GM21526 (cell line): ENCODE results near the gene MIR17HG.
"Not testable (repeated sequence)": the region's sequence is repeated elsewhere in the genome, so short reads cannot be mapped to it uniquely, and the experiment has no call there.

ENCODE experiments used
- ATAC-seq: cut with Tn5 transposase; IDR thresholded peaks from one replicate; pipeline ENCODE4 v1.9.1; 2021; ENCODE audit warnings: moderate library complexity; ENCODE audit not compliant: unreplicated experiment, low FRiP score

MIR17HG gene

GRCh38 chr13:91347202-91347995, at the start of gene MIR17HG:
TSS of gene MIR17HG (plus strand) at chr13:91347687.
- ATAC-seq: peak; percentile 58

- no peak for ATAC-seq
These were observed 49.4 kb upstream of the MIR17HG start for GRCh38 chr13:91298060-91298459.

GRCh38 chr13:91302111-91302510, 45.4 kb upstream of the MIR17HG start:
- peak; percentile 92 for ATAC-seq

GRCh38 chr13:91303031-91303430, 44.5 kb upstream of the MIR17HG start:
- ATAC-seq: no peak

- no peak for ATAC-seq
These were observed 42.7 kb upstream of the MIR17HG start for GRCh38 chr13:91304741-91305140.

- ATAC-seq: no peak
These were observed 41.8 kb upstream of the MIR17HG start for GRCh38 chr13:91305652-91306051.

- no peak for ATAC-seq
These were observed 39.6 kb upstream of the MIR17HG start for GRCh38 chr13:91307887-91308286.

- ATAC-seq: no peak
These were observed 39.2 kb upstream of the MIR17HG start for GRCh38 chr13:91308299-91308698.

- ATAC-seq: no peak
These were observed 36.0 kb upstream of the MIR17HG start for GRCh38 chr13:91311491-91311890.

GRCh38 chr13:91312324-91312723, 35.2 kb upstream of the MIR17HG start:
- no peak for ATAC-seq

- ATAC-seq: peak; percentile 77
These were observed 34.4 kb upstream of the MIR17HG start for GRCh38 chr13:91313103-91313502.

- ATAC-seq: peak; percentile 53
These were observed 33.9 kb upstream of the MIR17HG start for GRCh38 chr13:91313581-91313980.

- no peak for ATAC-seq
These were observed 32.6 kb upstream of the MIR17HG start for GRCh38 chr13:91314888-91315287.

- no peak for ATAC-seq
These were observed 28.6 kb upstream of the MIR17HG start for GRCh38 chr13:91318886-91319285.

- no peak for ATAC-seq
These were observed 27.5 kb upstream of the MIR17HG start for GRCh38 chr13:91319996-91320395.

- not testable (repeated sequence) for ATAC-seq
These were observed 26.5 kb upstream of the MIR17HG start for GRCh38 chr13:91320990-91321389.

- ATAC-seq: no peak
These were observed 24.1 kb upstream of the MIR17HG start for GRCh38 chr13:91323349-91323748.

GRCh38 chr13:91326146-91326545, 21.3 kb upstream of the MIR17HG start:
- ATAC-seq: no peak

GRCh38 chr13:91328726-91329125, 18.8 kb upstream of the MIR17HG start:
- no peak for ATAC-seq

- ATAC-seq: no peak
These were observed 17.8 kb upstream of the MIR17HG start for GRCh38 chr13:91329733-91330132.

GRCh38 chr13:91331047-91331915, 16.2 kb upstream of the MIR17HG start:
- peak; percentile 79 for ATAC-seq

GRCh38 chr13:91346062-91346461, 1.4 kb upstream of the MIR17HG start:
- no peak for ATAC-seq
